HUES6 (cell line): Measurements from ENCODE around the gene CPA1.

ENCODE experiments used
- H3K27ac ChIP-seq: 2 replicates; pipeline ENCODE4 v1.7.0; 2013; ENCODE audit warnings: low read depth, mild to moderate bottlenecking, low read length, inconsistent platforms
- H3K27me3 ChIP-seq: 2 replicates; pipeline ENCODE4 v1.6.1; 2013; ENCODE audit warnings: low read length; ENCODE audit not compliant: control insufficient read depth, insufficient read depth
- H3K36me3 ChIP-seq: 2 replicates; pipeline ENCODE4 v1.6.1; 2013; ENCODE audit warnings: low read length; ENCODE audit not compliant: control insufficient read depth, insufficient read depth
- H3K4me1 ChIP-seq: 2 replicates; pipeline ENCODE4 v1.6.1; 2013; ENCODE audit warnings: low read length; ENCODE audit not compliant: control insufficient read depth, insufficient read depth
- H3K4me3 ChIP-seq: 2 replicates; pipeline ENCODE4 v1.5.1; 2013; ENCODE audit warnings: low read depth, low read length
- H3K9ac ChIP-seq: one replicate; pipeline ENCODE4 v1.6.1; 2013; ENCODE audit warnings: mild to moderate bottlenecking, low read length
- H3K9me3 ChIP-seq: 2 replicates; pipeline ENCODE4 v1.6.1; 2013; ENCODE audit warnings: low read depth, low read length; ENCODE audit not compliant: control insufficient read depth, insufficient read depth

CPA1 gene

GRCh38 chr7:130387628-130388403 lies 7.5 kb downstream of the CPA1 start:
- no peaks in the 10 kb centered on the region; the same call in 1 of the 2 replicates for H3K4me1 ChIP-seq

GRCh38 chr7:130388671-130389070 lies 8.4 kb downstream of the CPA1 start:
- Histone ChIP-seq H3K4me1 (no peaks in the 10 kb centered on the region; the same call in 1 of the 2 replicates), H3K9me3 (peaks cover 7% of the 10 kb centered on the region), H3K9ac (no peak overlapping the region), H3K27me3 (no peaks in the 10 kb centered on the region), H3K36me3 (no peaks in the 10 kb centered on the region), H3K4me3 (no peak overlapping the region), H3K27ac (no peak overlapping the region)

More at GRCh38 chr7:130387628-130388403, 7.5 kb downstream of the CPA1 start:
- no peak overlapping the region for H3K9ac ChIP-seq
- no peaks in the 10 kb centered on the region for H3K36me3 ChIP-seq
- H3K27ac ChIP-seq = no peak overlapping the region
- no peak overlapping the region for H3K4me3 ChIP-seq
- no peaks in the 10 kb centered on the region for H3K27me3 ChIP-seq
- H3K9me3 ChIP-seq = peaks cover 7% of the 10 kb centered on the region

GRCh38 chr7:130390486-130390885 lies 10.2 kb downstream of the CPA1 start:
- Histone ChIP-seq H3K9ac (no peak overlapping the region), H3K4me1 (no peaks in the 10 kb centered on the region; the same call in 1 of the 2 replicates), H3K27me3 (no peaks in the 10 kb centered on the region), H3K36me3 (no peaks in the 10 kb centered on the region), H3K9me3 (peaks cover 7% of the 10 kb centered on the region), H3K27ac (no peak overlapping the region), H3K4me3 (no peak overlapping the region)

GRCh38 chr7:130393101-130393561 lies 12.8 kb downstream of the CPA1 start:
- H3K4me1 ChIP-seq = no peaks in the 10 kb centered on the region; the same call in 1 of the 2 replicates

GRCh38 chr7:130393841-130394411 lies 13.6 kb downstream of the CPA1 start:
- no peak overlapping the region for H3K27ac ChIP-seq
- H3K4me3 ChIP-seq = no peak overlapping the region
- no peaks in the 10 kb centered on the region for H3K36me3 ChIP-seq
- no peaks in the 10 kb centered on the region; the same call in 1 of the 2 replicates for H3K4me1 ChIP-seq
- H3K9me3 ChIP-seq = peaks cover 1% of the 10 kb centered on the region; the same call in 1 of the 2 replicates
- no peaks in the 10 kb centered on the region for H3K27me3 ChIP-seq
- H3K9ac ChIP-seq = no peak overlapping the region

More at GRCh38 chr7:130393101-130393561, 12.8 kb downstream of the CPA1 start:
- Histone ChIP-seq H3K27ac (no peak overlapping the region), H3K27me3 (no peaks in the 10 kb centered on the region), H3K9ac (no peak overlapping the region), H3K9me3 (peaks cover 7% of the 10 kb centered on the region), H3K4me3 (no peak overlapping the region), H3K36me3 (no peaks in the 10 kb centered on the region)

- Histone ChIP-seq H3K4me1 (no peaks in the 10 kb centered on the region; the same call in 1 of the 2 replicates), H3K36me3 (no peaks in the 10 kb centered on the region), H3K9me3 (no peaks in the 10 kb centered on the region), H3K9ac (no peak overlapping the region), H3K4me3 (no peak overlapping the region), H3K27ac (no peak overlapping the region), H3K27me3 (no peaks in the 10 kb centered on the region)
Observed at GRCh38 chr7:130394421-130395195, 14.3 kb downstream of the CPA1 start.

- H3K4me1 ChIP-seq = no peaks in the 10 kb centered on the region; the same call in 1 of the 2 replicates
- H3K27ac ChIP-seq = no peak overlapping the region
- no peaks in the 10 kb centered on the region for H3K27me3 ChIP-seq
- H3K36me3 ChIP-seq = no peaks in the 10 kb centered on the region
- no peak overlapping the region for H3K9ac ChIP-seq
- no peak overlapping the region for H3K4me3 ChIP-seq
- H3K9me3 ChIP-seq = no peaks in the 10 kb centered on the region
Observed at GRCh38 chr7:130395421-130395820, 15.1 kb downstream of the CPA1 start.

- Histone ChIP-seq H3K9ac (no peak overlapping the region), H3K9me3 (no peaks in the 10 kb centered on the region), H3K27ac (no peak overlapping the region), H3K36me3 (no peaks in the 10 kb centered on the region), H3K27me3 (no peaks in the 10 kb centered on the region), H3K4me1 (no peaks in the 10 kb centered on the region; the same call in 1 of the 2 replicates), H3K4me3 (no peak overlapping the region)
Observed at GRCh38 chr7:130396109-130396508, 15.8 kb downstream of the CPA1 start.

- Histone ChIP-seq H3K4me3 (no peak overlapping the region), H3K9me3 (no peaks in the 10 kb centered on the region), H3K27me3 (no peaks in the 10 kb centered on the region), H3K36me3 (no peaks in the 10 kb centered on the region), H3K9ac (no peak overlapping the region), H3K4me1 (no peaks in the 10 kb centered on the region; the same call in 1 of the 2 replicates), H3K27ac (no peak overlapping the region)
Observed at GRCh38 chr7:130397051-130397757, 16.9 kb downstream of the CPA1 start.

- Histone ChIP-seq H3K27me3 (no peaks in the 10 kb centered on the region), H3K9me3 (no peaks in the 10 kb centered on the region), H3K27ac (no peak overlapping the region), H3K36me3 (no peaks in the 10 kb centered on the region), H3K9ac (no peak overlapping the region), H3K4me3 (no peak overlapping the region), H3K4me1 (no peaks in the 10 kb centered on the region; the same call in 1 of the 2 replicates)
Observed at GRCh38 chr7:130397758-130398073, 17.4 kb downstream of the CPA1 start.
